ENCODE measurements around the gene TAB3.
"Not testable (repeated sequence)": the region's sequence is repeated elsewhere in the genome, so short reads cannot be mapped to it uniquely, and the experiment has no call there.

Gene TAB3

GRCh38 chrX:30816079-30816478 lies 73.0 kb downstream of the TAB3 start:
- no peak for DNase-seq (ENCODE audit: low read depth in 2 of 3, low spot score in 2 of 3)

- no peak for DNase-seq (ENCODE audit: low read depth in 2 of 3, low spot score in 2 of 3)
Measured at GRCh38 chrX:30814978-30815377, 74.1 kb downstream of the TAB3 start.

GRCh38 chrX:30812326-30812725 lies 76.7 kb downstream of the TAB3 start:
- DNase-seq (ENCODE audit: low read depth in 2 of 3, low spot score in 2 of 3): no peak

- no peak for DNase-seq (ENCODE audit: low read depth in 2 of 3, low spot score in 2 of 3)
Measured at GRCh38 chrX:30806187-30806728, 82.8 kb downstream of the TAB3 start.

GRCh38 chrX:30804462-30804861 lies 84.6 kb downstream of the TAB3 start:
- no peak for DNase-seq (ENCODE audit: low read depth in 2 of 3, low spot score in 2 of 3)

- no peak for DNase-seq (ENCODE audit: low read depth in 2 of 3, low spot score in 2 of 3)
Measured at GRCh38 chrX:30800901-30801300, 88.2 kb downstream of the TAB3 start.

- no peak for DNase-seq (ENCODE audit: low read depth in 2 of 3, low spot score in 2 of 3)
Measured at GRCh38 chrX:30799327-30799726, 89.7 kb downstream of the TAB3 start.

- DNase-seq (ENCODE audit: low read depth in 2 of 3, low spot score in 2 of 3): no peak
Measured at GRCh38 chrX:30798810-30799209, 90.2 kb downstream of the TAB3 start.

- DNase-seq (ENCODE audit: low read depth in 2 of 3, low spot score in 2 of 3): not testable (repeated sequence)
Measured at GRCh38 chrX:30797301-30797700, 91.8 kb downstream of the TAB3 start.

GRCh38 chrX:30795981-30796958 lies 92.8 kb downstream of the TAB3 start:
- DNase-seq (ENCODE audit: low read depth in 2 of 3, low spot score in 2 of 3): no peak

- DNase-seq (ENCODE audit: low read depth in 2 of 3, low spot score in 2 of 3): no peak
Measured at GRCh38 chrX:30794497-30794896, 94.6 kb downstream of the TAB3 start.

GRCh38 chrX:30793767-30794103 lies 95.3 kb downstream of the TAB3 start:
- DNase-seq (ENCODE audit: low read depth in 2 of 3, low spot score in 2 of 3): no peak

- no peak for DNase-seq (ENCODE audit: low read depth in 2 of 3, low spot score in 2 of 3)
Measured at GRCh38 chrX:30793075-30793766, 95.8 kb downstream of the TAB3 start.

GRCh38 chrX:30791296-30792278 lies 97.5 kb downstream of the TAB3 start:
- no peak for DNase-seq (ENCODE audit: low read depth in 2 of 3, low spot score in 2 of 3)

GRCh38 chrX:30787012-30787411 lies 102.0 kb downstream of the TAB3 start:
- no peak for DNase-seq (ENCODE audit: low read depth in 2 of 3, low spot score in 2 of 3)

GRCh38 chrX:30786374-30786773 lies 102.7 kb downstream of the TAB3 start:
- DNase-seq (ENCODE audit: low read depth in 2 of 3, low spot score in 2 of 3): no peak

GRCh38 chrX:30781711-30782444 lies 107.2 kb downstream of the TAB3 start:
- DNase-seq (ENCODE audit: low read depth in 2 of 3, low spot score in 2 of 3): no peak

- DNase-seq (ENCODE audit: low read depth in 2 of 3, low spot score in 2 of 3): no peak
Measured at GRCh38 chrX:30779453-30780030, 109.5 kb downstream of the TAB3 start.

- DNase-seq (ENCODE audit: low read depth in 2 of 3, low spot score in 2 of 3): no peak
Measured at GRCh38 chrX:30777575-30777974, 111.5 kb downstream of the TAB3 start.
